GM19193 (cell line): ENCODE results near the gene EPHB1.

Experiments used
- POLR2A ChIP-seq: IDR thresholded peaks from 4 replicates; pipeline ENCODE4 v1.6.1; 2011; ENCODE audit not compliant: insufficient read depth, insufficient read length; ENCODE audit errors: extremely low read depth

The EPHB1 gene

DNA sequence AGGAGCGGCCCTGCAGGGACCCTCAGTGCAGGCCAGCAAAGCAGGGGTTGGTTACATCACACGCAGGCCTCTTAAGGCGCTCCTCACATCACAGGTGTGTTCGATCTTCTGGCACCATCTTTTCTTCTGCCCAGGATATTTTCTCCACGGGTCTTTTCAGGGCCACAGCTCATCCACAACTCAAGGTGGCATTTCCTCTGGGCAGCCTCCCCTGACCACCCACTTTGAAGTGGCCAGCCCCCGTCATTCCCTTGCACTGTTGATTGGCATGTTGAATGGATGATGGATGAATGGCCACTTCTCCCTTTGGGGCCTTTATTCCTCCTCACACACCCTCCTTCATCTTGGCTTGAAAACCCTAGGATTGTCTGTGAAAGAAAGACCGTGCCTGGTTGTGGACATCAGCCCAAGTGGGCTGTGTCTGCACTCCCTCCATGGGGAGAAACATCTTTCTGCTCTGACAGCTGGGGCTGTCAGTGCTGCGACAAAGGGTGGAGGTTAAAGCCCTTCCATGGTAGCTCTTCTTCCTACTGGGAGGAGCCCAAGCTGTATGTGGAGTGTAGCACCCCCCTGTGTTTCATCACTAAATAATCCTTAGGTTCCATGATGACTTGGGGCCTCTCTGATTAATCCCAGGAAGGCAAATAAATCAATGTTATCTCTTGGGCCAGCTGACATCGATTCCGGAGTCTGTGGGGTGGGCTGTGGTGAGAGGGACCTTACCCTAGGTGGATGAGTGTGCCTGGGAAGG lies 102.5 kb downstream of the EPHB1 start:
- no peak for TF ChIP-seq POLR2A

- TF ChIP-seq POLR2A: no peak
Measured at GRCh38 chr3:134898181-134898754, 103.2 kb downstream of the EPHB1 start.

- no peak for TF ChIP-seq POLR2A
Measured at GRCh38 chr3:134899786-134900185, 104.7 kb downstream of the EPHB1 start.

DNA sequence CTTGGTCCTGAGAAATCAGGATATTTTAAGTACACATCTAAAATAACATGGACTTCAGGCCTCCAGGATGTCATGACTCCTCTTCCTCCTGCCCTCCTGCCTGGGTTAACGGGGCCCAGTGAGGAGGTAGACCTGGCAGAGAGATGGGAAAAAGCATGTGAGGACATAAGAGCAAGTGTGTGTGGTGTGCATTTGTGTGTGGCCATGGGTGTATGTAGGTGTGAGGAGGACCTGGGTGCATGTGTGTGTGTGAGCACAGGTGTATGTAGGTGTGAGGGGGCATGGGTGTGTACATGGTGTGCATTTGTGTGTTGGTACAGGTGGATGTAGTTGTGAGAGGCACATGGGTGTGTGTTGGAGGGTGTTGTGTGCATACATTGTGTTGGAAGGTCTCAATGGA lies 105.4 kb downstream of the EPHB1 start:
- no peak for TF ChIP-seq POLR2A

GRCh38 chr3:134901461-134901860 lies 106.4 kb downstream of the EPHB1 start:
- no peak for TF ChIP-seq POLR2A

- TF ChIP-seq POLR2A: no peak
Measured at GRCh38 chr3:134903837-134904236, 108.8 kb downstream of the EPHB1 start.

- no peak for TF ChIP-seq POLR2A
Measured at GRCh38 chr3:134904241-134904771, 109.2 kb downstream of the EPHB1 start.

DNA sequence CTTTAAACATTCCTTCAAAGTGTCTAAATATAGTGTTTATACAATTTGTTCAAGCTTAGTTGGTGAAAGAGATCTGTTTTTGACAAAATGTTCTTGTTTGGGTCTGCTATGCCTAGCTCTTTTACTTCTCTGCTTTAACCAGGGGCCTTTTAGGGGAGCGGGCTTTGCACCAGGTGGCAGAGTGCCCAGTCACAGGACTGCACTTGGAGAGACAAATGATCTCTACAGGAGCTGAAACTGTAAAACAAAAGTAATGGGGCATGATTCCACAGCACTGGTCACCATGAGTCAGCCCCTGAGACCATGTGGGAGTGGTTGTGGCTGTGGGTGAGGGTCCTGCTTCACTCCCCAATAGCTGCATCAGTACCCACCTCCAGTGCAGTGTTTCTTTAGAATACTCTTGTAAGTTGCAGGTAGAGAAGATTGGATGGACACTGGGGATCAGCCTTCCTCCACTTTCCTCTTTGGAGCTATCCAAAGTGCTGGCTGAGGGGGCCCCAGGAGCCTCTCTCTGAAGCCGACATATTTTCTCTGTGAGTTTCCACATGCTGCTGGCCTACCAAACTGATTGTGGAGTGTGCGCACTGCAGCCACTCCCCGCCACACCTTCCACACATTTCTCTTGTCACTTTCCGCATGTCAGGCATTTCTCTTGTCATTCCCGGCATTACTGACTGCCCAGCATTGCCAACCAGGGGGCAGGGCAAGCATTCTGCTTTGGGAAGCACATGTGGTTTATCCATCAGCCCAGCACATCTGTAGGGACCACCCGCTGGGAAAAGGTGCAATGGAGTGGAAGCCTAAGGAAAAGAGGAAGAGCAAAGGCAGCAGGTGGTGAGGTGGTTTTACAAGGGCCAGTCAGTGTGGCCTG lies 110.0 kb downstream of the EPHB1 start:
- no peak for TF ChIP-seq POLR2A

DNA sequence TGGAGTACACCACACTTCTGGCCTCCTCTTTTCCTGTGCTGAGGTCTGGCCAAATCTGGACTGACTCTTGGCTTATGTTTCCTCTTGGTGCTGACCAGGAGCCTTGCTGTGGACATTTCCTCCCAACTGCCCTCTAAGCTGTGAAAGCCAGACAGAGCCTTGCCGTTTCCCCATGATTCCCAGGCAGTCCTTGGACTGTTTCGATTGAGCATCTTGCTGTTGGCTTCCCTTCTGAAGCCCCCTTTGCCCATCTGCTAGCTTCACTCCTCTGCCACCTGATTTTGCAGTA lies 110.5 kb downstream of the EPHB1 start:
- no peak for TF ChIP-seq POLR2A

DNA sequence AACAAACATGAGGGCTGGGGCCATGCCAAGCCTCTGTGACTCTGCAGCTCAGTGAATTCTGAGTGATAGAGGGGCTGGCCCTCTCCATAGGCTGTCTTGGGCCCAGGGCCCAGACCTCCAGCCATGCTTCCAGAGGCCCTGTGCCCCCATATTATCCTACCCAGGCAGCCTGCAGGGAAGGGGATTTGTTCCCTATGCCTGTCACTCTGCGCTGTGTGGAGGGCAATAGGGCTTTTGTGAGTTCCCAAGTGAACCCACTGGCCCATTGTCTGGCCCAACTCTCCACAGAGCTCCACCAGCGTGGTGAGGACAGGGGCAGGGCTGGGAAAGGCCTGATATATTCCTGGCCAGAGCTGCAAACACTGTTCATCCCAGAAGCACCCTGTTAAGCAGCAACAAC lies 113.2 kb downstream of the EPHB1 start:
- TF ChIP-seq POLR2A: no peak

DNA sequence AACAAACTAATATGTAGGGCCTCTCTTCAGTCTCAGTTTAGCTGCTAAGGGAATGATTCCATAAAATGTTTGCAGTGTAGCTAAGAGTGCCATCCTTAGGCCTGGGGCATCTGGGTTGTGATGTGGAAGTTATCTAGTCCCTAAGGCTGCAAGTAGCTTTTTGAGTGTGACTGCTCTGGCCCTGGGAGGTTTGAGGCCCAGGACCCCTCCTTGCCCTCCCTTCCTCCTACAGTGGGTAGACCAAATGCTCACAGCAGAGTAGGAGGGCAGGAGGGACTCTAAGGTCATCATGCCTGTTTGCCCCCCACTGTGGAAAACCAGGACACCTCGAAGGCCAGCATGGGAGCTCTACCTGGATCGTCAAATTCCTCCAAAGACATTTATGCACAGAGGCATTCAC lies 115.0 kb downstream of the EPHB1 start:
- no peak for TF ChIP-seq POLR2A

DNA sequence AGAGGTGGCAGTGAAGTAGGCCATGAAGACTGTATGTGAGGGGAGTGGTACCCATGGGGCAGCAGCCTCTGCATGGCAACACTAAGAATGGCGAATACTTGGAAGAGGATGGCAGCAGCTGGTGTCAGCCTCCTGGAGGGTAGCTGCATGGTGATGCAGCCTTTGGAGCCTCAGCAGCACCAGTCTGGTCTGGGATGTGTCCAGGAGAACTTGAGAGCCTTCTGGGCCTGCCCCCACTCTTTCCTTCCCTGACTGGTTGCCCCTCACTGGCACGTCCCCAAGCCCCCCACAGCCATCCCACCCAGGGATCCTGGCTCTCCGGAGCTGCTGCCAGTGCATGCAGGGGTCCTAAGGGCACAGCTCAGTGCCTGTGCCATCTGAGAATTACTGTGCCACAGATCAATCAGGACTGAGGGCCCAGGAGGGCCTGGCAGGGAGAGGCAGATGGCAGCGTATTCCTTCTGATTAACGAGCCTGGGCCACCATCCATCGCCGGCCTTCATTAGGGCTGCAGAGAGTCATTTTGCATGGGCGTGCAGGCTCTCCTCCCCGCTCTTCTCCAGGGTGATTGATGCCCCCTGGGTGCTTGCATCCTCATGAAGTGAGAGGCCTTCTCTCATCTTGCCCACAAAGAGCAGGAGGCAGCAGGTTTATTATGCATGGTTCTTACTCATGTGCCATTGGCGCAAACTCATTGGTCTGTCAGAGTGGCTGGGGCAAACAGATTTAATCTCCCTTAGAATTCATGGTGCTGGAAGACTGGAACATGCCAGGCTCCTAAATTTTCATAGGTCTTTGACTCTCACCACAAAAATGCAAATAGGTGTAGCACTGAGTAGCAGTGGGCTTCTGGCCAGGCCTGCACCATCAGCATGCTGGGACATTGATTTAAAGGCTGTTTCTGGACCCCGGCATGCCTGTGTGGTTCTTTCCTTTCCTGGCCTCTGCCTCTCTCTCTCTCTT lies 116.8 kb downstream of the EPHB1 start:
- no peak for TF ChIP-seq POLR2A

DNA sequence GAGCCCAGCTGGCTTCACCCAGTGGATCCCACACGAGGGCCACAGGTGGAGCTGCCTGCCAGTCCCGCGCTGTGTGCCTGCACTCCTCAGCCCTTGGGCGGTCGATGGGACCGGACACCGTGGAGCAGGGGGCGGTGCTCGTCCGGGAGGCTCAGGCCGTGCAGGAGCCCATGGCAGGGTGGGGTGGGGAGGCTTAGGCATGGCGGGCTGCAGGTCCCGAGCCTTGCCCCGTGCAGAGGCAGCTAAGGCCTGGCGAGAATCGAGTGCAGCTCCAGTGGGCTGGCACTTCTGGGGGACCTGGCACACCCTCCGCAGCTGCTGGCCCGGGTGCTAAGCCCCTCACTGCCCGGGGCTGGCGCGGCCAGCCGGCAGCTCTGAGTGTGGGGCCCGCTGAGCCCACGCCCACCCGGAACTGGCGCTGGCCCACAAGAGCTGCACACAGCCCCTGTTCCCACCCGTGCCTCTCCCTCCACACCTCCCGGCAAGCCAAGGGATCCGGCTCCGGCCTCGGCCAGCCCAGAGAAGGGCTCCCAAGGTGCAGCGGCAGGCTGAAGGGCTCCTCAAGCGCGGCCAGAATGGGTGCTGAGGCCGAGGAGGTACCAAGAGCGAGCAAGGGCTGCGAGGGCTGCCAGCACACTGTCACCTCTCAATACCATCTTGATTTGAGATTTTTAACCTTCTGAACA lies 121.4 kb downstream of the EPHB1 start:
- TF ChIP-seq POLR2A: no peak

DNA sequence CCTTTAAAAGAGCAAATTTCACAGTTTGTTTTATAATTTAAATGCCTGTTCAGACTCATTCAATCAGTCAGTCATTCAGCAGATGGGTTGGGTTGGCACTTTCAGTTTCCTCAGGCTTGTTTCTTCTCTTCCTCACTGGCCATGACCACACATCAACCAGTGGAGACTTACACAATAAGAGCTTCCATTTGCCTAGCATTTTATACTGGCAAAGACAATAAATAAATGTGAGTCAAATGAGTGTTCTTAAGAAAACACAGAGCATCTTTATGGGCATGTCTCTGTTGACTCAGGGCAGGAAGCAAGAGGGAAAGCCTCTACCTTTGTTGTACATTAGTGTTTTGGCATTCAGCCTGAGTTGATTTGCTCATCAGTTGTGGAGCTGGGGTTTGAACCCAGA lies 122.6 kb downstream of the EPHB1 start:
- no peak for TF ChIP-seq POLR2A
